HUES48 (cell line): ENCODE results near the gene PIANP.

Experiments used
- H3K27ac ChIP-seq: one replicate; pipeline ENCODE4 v1.7.0; 2013; ENCODE audit warnings: low read depth, low read length, inconsistent platforms
- H3K27me3 ChIP-seq: 2 replicates; pipeline ENCODE4 v1.6.1; 2013; ENCODE audit warnings: mild to moderate bottlenecking, low read length; ENCODE audit not compliant: control insufficient read depth, insufficient read depth
- H3K36me3 ChIP-seq: 2 replicates; pipeline ENCODE4 v1.6.1; 2013; ENCODE audit warnings: low read length; ENCODE audit not compliant: control insufficient read depth, insufficient read depth
- H3K4me1 ChIP-seq: 2 replicates; pipeline ENCODE4 v1.6.1; 2013; ENCODE audit warnings: mild to moderate bottlenecking, low read length; ENCODE audit not compliant: control insufficient read depth, insufficient read depth
- H3K4me3 ChIP-seq: 2 replicates; pipeline ENCODE4 v1.5.1; 2013; ENCODE audit warnings: mild to moderate bottlenecking, low read depth, low read length
- H3K9ac ChIP-seq: 2 replicates; pipeline ENCODE4 v1.6.1; 2013; ENCODE audit warnings: mild to moderate bottlenecking, low read depth, low read length, moderate library complexity
- H3K9me3 ChIP-seq: 2 replicates; pipeline ENCODE4 v1.6.1; 2013; ENCODE audit warnings: low read length; ENCODE audit not compliant: control insufficient read depth, insufficient read depth

PIANP gene

DNA sequence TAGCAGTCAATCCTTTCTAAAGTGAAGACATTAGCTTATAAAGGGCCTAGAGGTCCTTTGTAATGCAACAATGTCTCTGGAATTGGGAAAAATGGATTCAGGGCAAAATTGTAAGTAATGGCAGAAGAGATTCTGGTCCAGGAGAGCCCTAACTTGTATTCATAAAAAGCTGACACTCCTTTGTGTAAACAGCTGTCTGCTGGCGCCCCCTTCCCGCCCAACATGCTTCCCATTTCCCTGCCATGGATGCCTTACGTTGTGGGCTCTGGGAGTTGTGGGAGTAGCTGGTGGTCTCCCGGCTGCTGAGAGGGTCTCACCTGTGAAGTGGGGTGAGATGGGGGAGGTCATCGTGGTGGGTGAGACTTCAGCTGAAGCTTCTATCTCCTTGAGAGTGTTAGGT is 55.7 kb downstream of the PIANP start:
- no peak overlapping the region for H3K9ac ChIP-seq
- H3K4me1 ChIP-seq = peaks cover 9% of the 10 kb centered on the region
- H3K27ac ChIP-seq = no peak overlapping the region
- H3K36me3 ChIP-seq = 0 out of 2 replicates have a peak, but pooled peaks cover 2% of the 10 kb centered on the region
- no peak overlapping the region for H3K4me3 ChIP-seq
- no peaks in the 10 kb centered on the region for H3K9me3 ChIP-seq
- peaks cover 16% of the 10 kb centered on the region; the same call in 1 of the 2 replicates for H3K27me3 ChIP-seq

DNA sequence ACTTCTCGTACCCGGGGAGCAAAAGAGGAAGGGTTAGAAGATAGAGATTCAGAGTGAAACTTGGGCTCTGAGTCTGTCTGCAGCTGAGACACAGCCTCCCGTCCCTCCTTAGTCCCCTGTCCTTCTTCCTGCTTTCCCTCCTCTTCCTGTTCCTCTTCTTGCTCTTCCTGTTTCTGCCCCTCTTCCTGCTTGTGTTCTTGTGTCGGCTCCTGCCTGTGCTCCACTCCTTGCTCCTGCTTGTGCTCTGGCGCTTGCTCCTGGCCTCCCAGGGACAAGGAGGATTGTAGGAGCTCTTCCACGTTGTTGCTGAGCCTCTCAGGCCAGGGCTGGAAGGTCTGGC is 56.4 kb downstream of the PIANP start:
- 0 out of 2 replicates have a peak, but pooled peaks cover 2% of the 10 kb centered on the region for H3K36me3 ChIP-seq
- no peak overlapping the region for H3K4me3 ChIP-seq
- H3K9me3 ChIP-seq = no peaks in the 10 kb centered on the region
- no peak overlapping the region for H3K27ac ChIP-seq
- H3K4me1 ChIP-seq = peaks cover 9% of the 10 kb centered on the region
- no peak overlapping the region for H3K9ac ChIP-seq
- peaks cover 16% of the 10 kb centered on the region; the same call in 1 of the 2 replicates for H3K27me3 ChIP-seq
